OCI-LY3 (cell line): Measurements from ENCODE around the gene EIF6.

Source experiments
- H2AFZ ChIP-seq: fragments of 200-600, 300-600 bp; shearing (Covaris generic); 2 replicates; pipeline ENCODE4 v1.6.0; 2014; ENCODE audit warnings: antibody characterized with exemption, low read depth, low read length
- H3K27ac ChIP-seq: fragments of 200-600, 300-600 bp; sonication (generic); 2 replicates; pipeline ENCODE4 v1.5.1; 2014; ENCODE audit warnings: mild to moderate bottlenecking, low read length, moderate library complexity, mixed read lengths
- H3K27me3 ChIP-seq: fragments of 200-600, 300-600 bp; sonication (generic); 2 replicates; pipeline ENCODE4 v1.6.1; 2014; ENCODE audit warnings: low read depth, low read length, mixed read lengths
- H3K36me3 ChIP-seq: fragments of 200-600, 300-600 bp; sonication (generic); replicated peaks from 2 replicates; pipeline ENCODE3; 2014; ENCODE audit warnings: low read depth, low read length, mixed read lengths
- H3K4me1 ChIP-seq: fragments of 300-600, 200-600 bp; sonication (generic); 2 replicates; pipeline ENCODE4 v1.6.1; 2014; ENCODE audit warnings: low read length, mixed read lengths
- H3K4me2 ChIP-seq: fragments of 200-600, 300-600 bp; sonication (generic); 2 replicates; pipeline ENCODE4 v1.6.1; 2014; ENCODE audit warnings: low read length, mixed read lengths
- H3K4me3 ChIP-seq: fragments of 300-600, 200-600 bp; sonication (generic); 2 replicates; pipeline ENCODE4 v1.5.1; 2014; ENCODE audit warnings: antibody characterized with exemption, mild to moderate bottlenecking, low read length, moderate library complexity
- H3K79me2 ChIP-seq: fragments of 300-600, 200-600 bp; shearing (Covaris generic); 2 replicates; pipeline ENCODE4 v1.6.1; 2014; ENCODE audit warnings: mild to moderate bottlenecking, low read length, mixed read lengths
- H3K9ac ChIP-seq: fragments of 300-600, 200-600 bp; shearing (Covaris generic); 2 replicates; pipeline ENCODE4 v1.6.0; 2014; ENCODE audit warnings: mild to moderate bottlenecking, low read length, moderate library complexity
- H3K9me3 ChIP-seq: fragments of 200-600, 300-600 bp; shearing (Covaris generic); 2 replicates; pipeline ENCODE4 v1.6.1; 2014; ENCODE audit warnings: low read length, mixed read lengths; ENCODE audit not compliant: insufficient read depth
- H4K20me1 ChIP-seq: fragments of 200-600, 300-600 bp; sonication (generic); 2 replicates; pipeline ENCODE4 v1.6.1; 2016; ENCODE audit warnings: low read length, mixed read lengths; ENCODE audit not compliant: insufficient read depth
- CTCF ChIP-seq: fragments of 200-600, 300-600 bp; sonication (generic); IDR thresholded peaks from 2 replicates; pipeline ENCODE4 v1.5.1; 2014; ENCODE audit warnings: antibody characterized with exemption, low read length, low read depth
- EZH2phosphoT487 ChIP-seq: fragments of 200-600 bp; shearing (Covaris generic); IDR thresholded peaks from 2 replicates; pipeline ENCODE4 v1.6.1; 2018; ENCODE audit warnings: antibody characterized with exemption, mixed run types, low read depth

Gene EIF6

GRCh38 chr20:35328689-35329088 lies 44.1 kb upstream of the EIF6 start:
- Histone ChIP-seq H3K9ac (no peak overlapping the region), H3K4me2 (no peak overlapping the region)

GRCh38 chr20:35328095-35328685 lies 43.6 kb upstream of the EIF6 start:
- H2AFZ ChIP-seq, result no peak overlapping the region
- H3K79me2 ChIP-seq, result no peaks in the 10 kb centered on the region
- no peak overlapping the region for H3K9ac ChIP-seq
- no peak overlapping the region for H3K4me3 ChIP-seq
- no peak overlapping the region for H3K4me2 ChIP-seq
- no peaks in the 10 kb centered on the region for H3K9me3 ChIP-seq
- no peaks in the 10 kb centered on the region for H4K20me1 ChIP-seq
- no peak overlapping the region for H3K27ac ChIP-seq
- no peaks in the 10 kb centered on the region for H3K36me3 ChIP-seq
- H3K4me1 ChIP-seq, result peaks cover 18% of the 10 kb centered on the region
- TF ChIP-seq EZH2phosphoT487 (no peak), CTCF (no peak)
- H3K27me3 ChIP-seq, result no peaks in the 10 kb centered on the region

More at GRCh38 chr20:35328689-35329088, 44.1 kb upstream of the EIF6 start:
- Histone ChIP-seq H4K20me1 (no peaks in the 10 kb centered on the region), H3K4me1 (peaks cover 18% of the 10 kb centered on the region), H3K36me3 (no peaks in the 10 kb centered on the region), H3K27me3 (no peaks in the 10 kb centered on the region), H3K9me3 (no peaks in the 10 kb centered on the region), H3K27ac (no peak overlapping the region), H3K4me3 (no peak overlapping the region), H3K79me2 (no peaks in the 10 kb centered on the region), H2AFZ (no peak overlapping the region)
- no peak for TF ChIP-seq CTCF
- no peak for TF ChIP-seq EZH2phosphoT487

GRCh38 chr20:35327074-35327976 lies 42.8 kb upstream of the EIF6 start:
- Histone ChIP-seq H3K9ac (no peak overlapping the region), H3K36me3 (no peaks in the 10 kb centered on the region), H3K4me1 (peaks cover 18% of the 10 kb centered on the region), H3K4me3 (no peak overlapping the region), H4K20me1 (no peaks in the 10 kb centered on the region), H3K27me3 (no peaks in the 10 kb centered on the region), H3K79me2 (no peaks in the 10 kb centered on the region), H3K4me2 (no peak overlapping the region), H3K9me3 (no peaks in the 10 kb centered on the region), H3K27ac (no peak overlapping the region), H2AFZ (no peak overlapping the region)
- TF ChIP-seq EZH2phosphoT487 (no peak), CTCF (no peak)

GRCh38 chr20:35326740-35327073 lies 42.1 kb upstream of the EIF6 start:
- Histone ChIP-seq H3K27ac (no peak overlapping the region), H3K27me3 (no peaks in the 10 kb centered on the region), H3K9ac (no peak overlapping the region), H3K36me3 (no peaks in the 10 kb centered on the region), H3K4me1 (peaks cover 18% of the 10 kb centered on the region), H2AFZ (no peak overlapping the region), H3K4me3 (no peak overlapping the region), H3K9me3 (no peaks in the 10 kb centered on the region), H3K4me2 (no peak overlapping the region), H3K79me2 (no peaks in the 10 kb centered on the region), H4K20me1 (no peaks in the 10 kb centered on the region)
- no peak for TF ChIP-seq CTCF
- no peak for TF ChIP-seq EZH2phosphoT487
